A549 (cell line): ENCODE measurements around the gene ACACA. TPM values are rescaled to one million over a fixed set of nuclear protein-coding genes. Genes with fewer than 3 reads are reported as not detected.

Source experiments
- ATAC-seq, 2 experiments: fragments of 200-7000 bp in 1 of 2; fragments of >200 bp in 1 of 2; cut with Nextera tagmentation in 1 of 2; cut with Tn5 transposase in 1 of 2; 3 replicates each; pipeline versions ENCODE4 v1.8.0 to v1.9.1; 2018 to 2020; ENCODE audit warnings: mild to moderate bottlenecking in 1 of 2, moderate library complexity in 1 of 2
- CTCF ChIA-PET: fragments of 300-600 bp; sonication (Branson Sonifier 250); formaldehyde crosslinking; extraction: SDS; loops from one replicate; lab custom pipeline; 2021; ENCODE audit warnings: antibody characterized with exemption, inconsistent platforms; lab: Yijun Ruan, JAX
- POLR2A ChIA-PET: fragments of 350-600 bp; formaldehyde crosslinking; extraction: SDS; loops from one replicate; lab custom pipeline; 2021; ENCODE audit warnings: antibody characterized with exemption, inconsistent platforms; lab: Yijun Ruan, JAX
- DNase-seq, 2 experiments: peaks; one replicate each; pipeline versions ENCODE4 v3.0.0 to v3.0.0-alpha.2; 2011 to 2016; ENCODE audit warnings: low read depth in 1 of 2, low spot score in 1 of 2
- FAIRE-seq: peaks from 2 replicates; lab custom pipeline; 2011; peaks lifted over from hg19 to GRCh38; lab: Jason Lieb, UNC
- H3K27ac ChIP-seq, 2 experiments: fragments of >200 bp; sonication (Bioruptor Twin); formaldehyde crosslinking; 3 replicates each; pipeline ENCODE4 v1.5.1; 2016 to 2017
- H3K4me1 ChIP-seq: fragments of >200 bp; sonication (Bioruptor Twin); formaldehyde crosslinking; 3 replicates; pipeline ENCODE4 v1.6.1; 2016
- H3K4me2 ChIP-seq: fragments of >200 bp; sonication (Bioruptor Twin); formaldehyde crosslinking; 3 replicates; pipeline ENCODE4 v1.6.1; 2016
- H3K4me3 ChIP-seq: fragments of >200 bp; sonication (Bioruptor Twin); formaldehyde crosslinking; 3 replicates; pipeline ENCODE4 v1.5.1; 2016
- H3K9me3 ChIP-seq: fragments of >200 bp; sonication (Bioruptor Twin); formaldehyde crosslinking; 3 replicates; pipeline ENCODE4 v1.6.1; 2016
- CBX2 ChIP-seq: fragments of 200-600 bp; sonication (generic); IDR thresholded peaks from 2 replicates; pipeline ENCODE4 v1.6.1; 2016; ENCODE audit warnings: low read depth, mild to moderate bottlenecking, borderline replicate concordance
- CBX8 ChIP-seq: fragments of 200-600 bp; sonication (generic); IDR thresholded peaks from 2 replicates; pipeline ENCODE4 v1.6.1; 2016
- CHD2 ChIP-seq: fragments of 150-350 bp; IDR thresholded peaks from 2 replicates; pipeline ENCODE4 v1.6.1; 2014; ENCODE audit warnings: low read length; ENCODE audit not compliant: partially characterized antibody
- EP300 ChIP-seq, 2 experiments: fragments of >200 bp; sonication (Bioruptor Twin); formaldehyde crosslinking; IDR thresholded peaks; 2 replicates in 1 of 2; 3 replicates in 1 of 2; pipeline ENCODE4 v1.6.1; 2016 to 2017
- FOSL2 ChIP-seq, 2 experiments: fragments of 450-650 bp in 1 of 2; fragments of >200 bp in 1 of 2; sonication (Bioruptor Twin) in 1 of 2; formaldehyde crosslinking; IDR thresholded peaks; 2 replicates each; pipeline versions ENCODE4 v1.5.0 to v1.6.1; 2016 to 2020; ENCODE audit warnings: mild to moderate bottlenecking in 1 of 2, moderate library complexity in 1 of 2
- HES2 ChIP-seq: fragments of >200 bp; sonication (Bioruptor Twin); formaldehyde crosslinking; IDR thresholded peaks from 2 replicates; pipeline ENCODE4 v1.6.1; 2016
- HEYL ChIP-seq: fragments of 250-450 bp; sonication (Bioruptor Pico); IDR thresholded peaks from 2 replicates; pipeline ENCODE4 v1.8.0; 2021; ENCODE audit warnings: mild to moderate bottlenecking, moderate library complexity
- JUNB ChIP-seq: fragments of >200 bp; sonication (Bioruptor Twin); formaldehyde crosslinking; IDR thresholded peaks from 2 replicates; pipeline ENCODE4 v1.6.1; 2016
- KDM1A ChIP-seq: fragments of 200-600 bp; sonication (generic); IDR thresholded peaks from 2 replicates; pipeline ENCODE4 v1.6.1; 2016; ENCODE audit warnings: low read depth, mild to moderate bottlenecking
- KDM5A ChIP-seq: fragments of 200-600 bp; sonication (generic); IDR thresholded peaks from 2 replicates; pipeline ENCODE4 v1.6.1; 2016; ENCODE audit warnings: antibody characterized with exemption, mild to moderate bottlenecking
- MAFK ChIP-seq: fragments of 450-650 bp; IDR thresholded peaks from 2 replicates; pipeline ENCODE4 v1.6.1; 2014; ENCODE audit not compliant: partially characterized antibody
- POLR2A ChIP-seq: IDR thresholded peaks from 2 replicates; pipeline ENCODE4 v1.6.1; 2012; ENCODE audit warnings: mild to moderate bottlenecking, low read length
- RCOR1 ChIP-seq: fragments of 150-350 bp; IDR thresholded peaks from 2 replicates; pipeline ENCODE4 v1.6.1; 2014; ENCODE audit warnings: antibody characterized with exemption, low read length, low read depth
- REST ChIP-seq: fragments of 200-600 bp; sonication (generic); IDR thresholded peaks from 2 replicates; pipeline ENCODE4 v1.6.1; 2016; ENCODE audit warnings: antibody characterized with exemption, mild to moderate bottlenecking, moderate library complexity
- ZC3H11A ChIP-seq: fragments of 450-650 bp; IDR thresholded peaks from 2 replicates; pipeline ENCODE4 v1.6.1; 2014; ENCODE audit warnings: antibody characterized with exemption, mild to moderate bottlenecking
- ZNF302 ChIP-seq: fragments of 250-450 bp; sonication (Bioruptor Pico); IDR thresholded peaks from 2 replicates; pipeline ENCODE4 v1.9.0; 2021; ENCODE audit warnings: inconsistent platforms, mild to moderate bottlenecking, moderate library complexity
- WGBS: methylation state at CpG from one replicate; pipeline ENCODE4 v1.1.6; 2017; ENCODE audit errors: missing lambda C conversion rate; 5-methylcytosine and 5-hydroxymethylcytosine counted together
- polyA plus RNA-seq, 4 experiments: library from polyadenylated mRNA; depleted of rRNA in 3 of 4; stranded (reverse); fragments of >200 nt; fragmentation: RNase III in 1 of 4; extraction: RNeasy Plus Mini Kit Qiagen cat#74134 plus additional on column Dnase treatment in 1 of 4; gene quantifications; 2 replicates in 3 of 4; 3 replicates in 1 of 4; pipeline ENCODE4 v1.2.3, GENCODE V29; 2011 to 2017
- TF ChIP-seq, protein P1 (sequence below): fragments of 150-350 bp; IDR thresholded peaks from 2 replicates; pipeline ENCODE4 v1.6.1; 2014; ENCODE audit warnings: low read depth, mild to moderate bottlenecking, low read length
- TF ChIP-seq, protein P2 (sequence below): fragments of >200 bp; sonication (Bioruptor Twin); formaldehyde crosslinking; IDR thresholded peaks from 3 replicates; pipeline ENCODE4 v1.6.1; 2016
- TF ChIP-seq, protein P3 (sequence below): IDR thresholded peaks from 2 replicates; pipeline ENCODE4 v1.6.1; 2012
- TF ChIP-seq, protein P4 (sequence below): fragments of 450-650 bp; IDR thresholded peaks from 2 replicates; pipeline ENCODE4 v1.6.1; 2014; ENCODE audit warnings: antibody characterized with exemption

ACACA gene
- polyA plus RNA-seq, 2 of the 4 experiments (the other 2 are of a cell fraction) = 51.8 to 112 TPM

DNA sequence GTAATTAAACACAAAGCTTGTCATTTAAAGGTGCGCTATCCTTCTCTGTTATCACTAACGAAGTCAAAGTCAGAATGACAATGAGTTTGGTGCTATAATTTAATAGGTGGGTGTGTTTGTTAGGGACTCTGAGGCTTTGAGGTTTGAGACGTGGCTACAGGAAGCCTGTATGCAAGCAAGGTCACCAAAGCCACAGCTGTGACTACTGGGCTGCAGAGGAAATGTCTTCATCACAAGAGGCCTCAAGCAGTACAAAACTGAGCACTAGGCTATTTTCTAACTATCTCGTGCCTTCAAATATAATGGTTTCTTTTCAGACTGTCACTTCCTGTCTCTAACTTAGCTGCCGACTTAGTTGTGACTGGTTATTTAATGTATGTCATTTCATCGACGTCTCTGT is 316.7 kb downstream of the ACACA start (continued):
- no peak for TF ChIP-seq KDM1A
- no peak for TF ChIP-seq ZC3H11A
- no peak for TF ChIP-seq POLR2A
- TF ChIP-seq, protein P1, sequence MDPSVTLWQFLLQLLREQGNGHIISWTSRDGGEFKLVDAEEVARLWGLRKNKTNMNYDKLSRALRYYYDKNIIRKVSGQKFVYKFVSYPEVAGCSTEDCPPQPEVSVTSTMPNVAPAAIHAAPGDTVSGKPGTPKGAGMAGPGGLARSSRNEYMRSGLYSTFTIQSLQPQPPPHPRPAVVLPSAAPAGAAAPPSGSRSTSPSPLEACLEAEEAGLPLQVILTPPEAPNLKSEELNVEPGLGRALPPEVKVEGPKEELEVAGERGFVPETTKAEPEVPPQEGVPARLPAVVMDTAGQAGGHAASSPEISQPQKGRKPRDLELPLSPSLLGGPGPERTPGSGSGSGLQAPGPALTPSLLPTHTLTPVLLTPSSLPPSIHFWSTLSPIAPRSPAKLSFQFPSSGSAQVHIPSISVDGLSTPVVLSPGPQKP = no peak
- no peak for TF ChIP-seq JUNB
- no peak for TF ChIP-seq CHD2
- TF ChIP-seq EP300 (IDR thresholded peaks at IDR 0.05) = no peak

DNA sequence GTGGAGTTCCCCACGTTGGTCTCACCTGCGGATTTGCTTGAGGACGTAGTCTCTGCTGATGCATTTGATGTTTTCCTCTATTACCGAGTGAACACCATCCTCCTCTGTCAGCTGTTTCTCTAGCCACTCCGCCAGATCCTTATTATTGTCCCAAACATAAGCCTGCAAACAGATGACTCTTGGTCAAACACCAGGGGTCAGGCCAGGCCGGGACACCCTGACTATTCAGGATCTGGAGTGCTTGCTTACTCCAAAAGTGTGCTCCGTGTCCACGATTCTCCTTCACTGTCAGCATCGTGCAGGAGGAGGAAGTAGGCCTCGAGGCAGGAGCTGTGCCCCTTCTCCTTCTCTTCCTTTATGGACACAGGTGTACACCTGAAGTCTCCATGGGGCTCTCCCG is 317.7 kb downstream of the ACACA start:
- no peak for FAIRE-seq
- TF ChIP-seq KDM5A = no peak
- TF ChIP-seq, protein P2, sequence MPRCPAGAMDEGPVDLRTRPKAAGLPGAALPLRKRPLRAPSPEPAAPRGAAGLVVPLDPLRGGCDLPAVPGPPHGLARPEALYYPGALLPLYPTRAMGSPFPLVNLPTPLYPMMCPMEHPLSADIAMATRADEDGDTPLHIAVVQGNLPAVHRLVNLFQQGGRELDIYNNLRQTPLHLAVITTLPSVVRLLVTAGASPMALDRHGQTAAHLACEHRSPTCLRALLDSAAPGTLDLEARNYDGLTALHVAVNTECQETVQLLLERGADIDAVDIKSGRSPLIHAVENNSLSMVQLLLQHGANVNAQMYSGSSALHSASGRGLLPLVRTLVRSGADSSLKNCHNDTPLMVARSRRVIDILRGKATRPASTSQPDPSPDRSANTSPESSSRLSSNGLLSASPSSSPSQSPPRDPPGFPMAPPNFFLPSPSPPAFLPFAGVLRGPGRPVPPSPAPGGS = no peak
- TF ChIP-seq CBX2 = no peak
- no peak for TF ChIP-seq CBX8
- TF ChIP-seq HES2 = no peak
- no peak for TF ChIP-seq REST
- TF ChIP-seq KDM1A = no peak
- TF ChIP-seq FOSL2 (IDR thresholded peaks at IDR 0.05) = no peak
- TF ChIP-seq FOSL2 (CRISPR knock-in tag; IDR thresholded peaks at IDR 0.05) = no peak
- no peak for TF ChIP-seq HEYL (CRISPR knock-in tag)
- TF ChIP-seq MAFK = no peak
- TF ChIP-seq, protein P3, sequence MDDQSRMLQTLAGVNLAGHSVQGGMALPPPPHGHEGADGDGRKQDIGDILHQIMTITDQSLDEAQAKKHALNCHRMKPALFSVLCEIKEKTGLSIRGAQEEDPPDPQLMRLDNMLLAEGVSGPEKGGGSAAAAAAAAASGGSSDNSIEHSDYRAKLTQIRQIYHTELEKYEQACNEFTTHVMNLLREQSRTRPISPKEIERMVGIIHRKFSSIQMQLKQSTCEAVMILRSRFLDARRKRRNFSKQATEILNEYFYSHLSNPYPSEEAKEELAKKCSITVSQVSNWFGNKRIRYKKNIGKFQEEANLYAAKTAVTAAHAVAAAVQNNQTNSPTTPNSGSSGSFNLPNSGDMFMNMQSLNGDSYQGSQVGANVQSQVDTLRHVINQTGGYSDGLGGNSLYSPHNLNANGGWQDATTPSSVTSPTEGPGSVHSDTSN = no peak
- TF ChIP-seq ZNF302 (CRISPR knock-in tag) = no peak
- TF ChIP-seq, protein P4, sequence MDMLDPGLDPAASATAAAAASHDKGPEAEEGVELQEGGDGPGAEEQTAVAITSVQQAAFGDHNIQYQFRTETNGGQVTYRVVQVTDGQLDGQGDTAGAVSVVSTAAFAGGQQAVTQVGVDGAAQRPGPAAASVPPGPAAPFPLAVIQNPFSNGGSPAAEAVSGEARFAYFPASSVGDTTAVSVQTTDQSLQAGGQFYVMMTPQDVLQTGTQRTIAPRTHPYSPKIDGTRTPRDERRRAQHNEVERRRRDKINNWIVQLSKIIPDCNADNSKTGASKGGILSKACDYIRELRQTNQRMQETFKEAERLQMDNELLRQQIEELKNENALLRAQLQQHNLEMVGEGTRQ = no peak
- no peak for TF ChIP-seq RCOR1
- ChIA-PET POLR2A (interaction anchor here (0.7 kb wide), 1 partner anchor 140 kb away, joined by 3 read pairs; the partner anchor contains the start of gene AATF), CTCF (interaction anchor here (0.7 to 1.4 kb wide), 4 partner anchors 15 to 43 kb away, joined by 3 to 5 read pairs (median 4); no protein-coding TSS in a partner anchor)
- no peak for DNase-seq
- Histone ChIP-seq H3K4me2 (no peak overlapping the region), H3K4me1 (peaks cover 10% of the 10 kb centered on the region; the same call in 1 of the 3 replicates), H3K9me3 (no peaks in the 10 kb centered on the region), H3K4me3 (no peak overlapping the region), H3K27ac (no peak overlapping the region)
- no peak; a peak in 1 of 6 replicates for ATAC-seq
- 90% methylated on average over 11 of the region's 11 CpGs for WGBS
